ENCODE results near the gene DLG2. TPM values are rescaled to one million over a fixed set of nuclear protein-coding genes. Genes with fewer than 3 reads are reported as not detected.
A peak's percentile ranks its signal among the peaks of the same experiment; 100 is the strongest.

Gene DLG2
- total RNA-seq, 3 donors from 2014 or later: 4.3 to 12.3 (median 6.9) TPM

DNA sequence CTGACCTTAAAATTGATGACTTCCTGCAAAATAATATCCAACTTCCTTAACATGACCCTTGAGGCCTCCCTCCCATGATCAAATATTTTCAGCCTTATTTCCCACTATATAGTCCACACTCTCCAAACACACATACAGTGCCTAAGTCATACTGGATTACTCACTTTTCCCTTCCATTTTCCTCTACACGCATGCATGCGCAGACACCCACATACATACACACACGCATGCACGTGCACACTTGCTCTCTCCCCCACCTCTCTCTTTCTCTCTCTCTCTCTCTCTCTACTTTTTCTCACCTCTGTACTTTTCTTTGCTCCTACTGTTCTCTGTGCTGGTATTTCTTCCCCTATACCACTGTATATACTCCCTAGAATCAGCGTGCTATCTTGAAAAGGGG is 28.1 kb downstream of the DLG2 start:
- H3K4me3 ChIP-seq: no peak overlapping the region
- H3K36me3 ChIP-seq: no peaks in the 10 kb centered on the region
- DNase-seq (ENCODE audit: low spot score in 2 of 2): no peak
- TF ChIP-seq POLR2A (IDR thresholded peaks at IDR 0.05) (no peak), CTCF (IDR thresholded peaks at IDR 0.05) (no peak), POLR2AphosphoS5 (IDR thresholded peaks at IDR 0.05) (no peak)
- H3K27me3 ChIP-seq: no peaks in the 10 kb centered on the region
- H3K4me1 ChIP-seq: no peaks in the 10 kb centered on the region
- H3K27ac ChIP-seq: no peak overlapping the region
- intact Hi-C loops (cut with DNase I; ENCODE audit: low total_unique reads): no loop called here
- H3K9me3 ChIP-seq: no peaks in the 10 kb centered on the region

- intact Hi-C loops (cut with DNase I; ENCODE audit: low total_unique reads): no loop called here
- Histone ChIP-seq H3K27me3 (no peaks in the 10 kb centered on the region), H3K36me3 (no peaks in the 10 kb centered on the region), H3K4me1 (no peaks in the 10 kb centered on the region), H3K27ac (no peak overlapping the region), H3K4me3 (no peak overlapping the region), H3K9me3 (no peaks in the 10 kb centered on the region)
- no peak for TF ChIP-seq POLR2A (IDR thresholded peaks at IDR 0.05)
- no peak for DNase-seq (ENCODE audit: low spot score in 2 of 2)
These were observed 30.3 kb downstream of the DLG2 start for GRCh38 chr11:85596886-85597285.

GRCh38 chr11:85595285-85595884 is 31.8 kb downstream of the DLG2 start:
- Histone ChIP-seq H3K4me3 (no peak overlapping the region), H3K36me3 (no peaks in the 10 kb centered on the region), H3K27ac (no peak overlapping the region), H3K27me3 (no peaks in the 10 kb centered on the region), H3K9me3 (no peaks in the 10 kb centered on the region), H3K4me1 (no peaks in the 10 kb centered on the region)
- intact Hi-C loops (cut with DNase I; ENCODE audit: low total_unique reads): no loop called here
- peak; percentile 17 to 58 (median 57) for TF ChIP-seq CTCF (IDR thresholded peaks at IDR 0.05)
- no peak for TF ChIP-seq POLR2A (IDR thresholded peaks at IDR 0.05)
- DNase-seq (ENCODE audit: low spot score in 2 of 2): no peak

GRCh38 chr11:85590848-85591483 is 36.2 kb downstream of the DLG2 start:
- DNase-seq (ENCODE audit: low spot score in 2 of 2): no peak
- no peaks in the 10 kb centered on the region for H3K27me3 ChIP-seq
- intact Hi-C loops (cut with DNase I; ENCODE audit: low total_unique reads): no loop called here
- TF ChIP-seq POLR2A (IDR thresholded peaks at IDR 0.05) (no peak), CTCF (IDR thresholded peaks at IDR 0.05) (no peak), POLR2AphosphoS5 (IDR thresholded peaks at IDR 0.05) (no peak)
- no peak overlapping the region for H3K4me3 ChIP-seq
- no peaks in the 10 kb centered on the region for H3K36me3 ChIP-seq
- no peaks in the 10 kb centered on the region for H3K4me1 ChIP-seq
- no peaks in the 10 kb centered on the region for H3K9me3 ChIP-seq
- no peak overlapping the region for H3K27ac ChIP-seq

DNA sequence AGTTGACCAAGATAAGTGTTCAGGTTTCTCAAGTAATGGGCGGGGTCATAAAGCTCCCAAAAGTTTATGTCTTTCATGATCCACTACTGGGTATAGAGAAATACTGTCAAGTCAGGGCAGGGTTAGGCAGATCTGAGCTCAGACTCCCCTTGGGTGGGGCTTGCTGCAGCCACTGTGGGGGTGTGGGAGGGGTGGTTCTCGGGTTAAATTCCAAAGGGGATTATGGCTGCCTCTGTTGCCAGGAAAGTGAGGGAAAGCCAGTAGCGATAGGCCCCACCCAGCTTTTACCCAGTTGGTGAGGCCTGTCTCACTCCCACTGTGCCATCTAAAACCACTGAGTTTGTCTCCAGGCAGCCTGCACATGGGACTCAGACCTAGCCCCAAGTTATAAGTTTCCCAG is 37.8 kb downstream of the DLG2 start:
- TF ChIP-seq POLR2A (IDR thresholded peaks at IDR 0.05) (no peak), POLR2AphosphoS5 (IDR thresholded peaks at IDR 0.05) (no peak), CTCF (IDR thresholded peaks at IDR 0.05) (no peak)
- no peaks in the 10 kb centered on the region for H3K4me1 ChIP-seq
- no peaks in the 10 kb centered on the region for H3K36me3 ChIP-seq
- no peaks in the 10 kb centered on the region for H3K9me3 ChIP-seq
- no peak for DNase-seq (ENCODE audit: low spot score in 2 of 2)
- H3K27ac ChIP-seq: no peak overlapping the region
- H3K4me3 ChIP-seq: no peak overlapping the region
- H3K27me3 ChIP-seq: no peaks in the 10 kb centered on the region
- intact Hi-C loops (cut with DNase I; ENCODE audit: low total_unique reads): no loop called here
